ENCODE data around the gene PYHIN1.

DNA sequence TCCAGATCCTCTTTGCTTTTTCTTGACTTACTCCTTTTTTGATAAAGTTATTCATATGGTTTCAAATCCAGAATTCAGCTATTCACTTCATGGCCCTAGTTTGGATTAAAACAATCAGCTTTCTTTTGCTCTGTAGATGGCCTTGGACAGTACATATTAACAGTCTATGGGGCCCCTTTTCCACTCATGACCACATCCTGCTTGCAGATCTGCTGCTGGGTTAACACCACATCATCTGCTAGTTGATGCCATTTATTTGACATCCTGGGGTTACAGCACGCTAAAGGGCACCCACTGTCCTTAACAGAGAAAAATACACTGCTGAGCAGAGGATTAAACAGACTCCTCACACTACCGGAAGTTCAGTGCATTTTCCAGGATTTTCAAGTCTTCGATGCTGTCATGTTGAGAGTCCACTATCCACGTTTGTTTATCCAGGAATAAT lies 77.4 kb downstream of the PYHIN1 start:
- no peak for TF ChIP-seq POLR2AphosphoS5 (IDR thresholded peaks at IDR 0.05; ENCODE audit: low read depth, low read length)
- TF ChIP-seq SIN3A (IDR thresholded peaks at IDR 0.05; ENCODE audit: low read depth): no peak
- TF ChIP-seq, protein P1, sequence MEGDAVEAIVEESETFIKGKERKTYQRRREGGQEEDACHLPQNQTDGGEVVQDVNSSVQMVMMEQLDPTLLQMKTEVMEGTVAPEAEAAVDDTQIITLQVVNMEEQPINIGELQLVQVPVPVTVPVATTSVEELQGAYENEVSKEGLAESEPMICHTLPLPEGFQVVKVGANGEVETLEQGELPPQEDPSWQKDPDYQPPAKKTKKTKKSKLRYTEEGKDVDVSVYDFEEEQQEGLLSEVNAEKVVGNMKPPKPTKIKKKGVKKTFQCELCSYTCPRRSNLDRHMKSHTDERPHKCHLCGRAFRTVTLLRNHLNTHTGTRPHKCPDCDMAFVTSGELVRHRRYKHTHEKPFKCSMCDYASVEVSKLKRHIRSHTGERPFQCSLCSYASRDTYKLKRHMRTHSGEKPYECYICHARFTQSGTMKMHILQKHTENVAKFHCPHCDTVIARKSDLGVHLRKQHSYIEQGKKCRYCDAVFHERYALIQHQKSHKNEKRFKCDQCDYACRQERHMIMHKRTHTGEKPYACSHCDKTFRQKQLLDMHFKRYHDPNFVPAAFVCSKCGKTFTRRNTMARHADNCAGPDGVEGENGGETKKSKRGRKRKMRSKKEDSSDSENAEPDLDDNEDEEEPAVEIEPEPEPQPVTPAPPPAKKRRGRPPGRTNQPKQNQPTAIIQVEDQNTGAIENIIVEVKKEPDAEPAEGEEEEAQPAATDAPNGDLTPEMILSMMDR (IDR thresholded peaks at IDR 0.05 in 2 of 3, conservative IDR thresholded peaks at IDR 0.05 in 1 of 3; ENCODE audit: borderline replicate concordance in 1 of 3, insufficient read depth in 1 of 3, low read depth in 2 of 3, low read length in 2 of 3): no peak
- no peak for TF ChIP-seq SP1 (IDR thresholded peaks at IDR 0.05; ENCODE audit: low read depth)
- TF ChIP-seq, protein P2, sequence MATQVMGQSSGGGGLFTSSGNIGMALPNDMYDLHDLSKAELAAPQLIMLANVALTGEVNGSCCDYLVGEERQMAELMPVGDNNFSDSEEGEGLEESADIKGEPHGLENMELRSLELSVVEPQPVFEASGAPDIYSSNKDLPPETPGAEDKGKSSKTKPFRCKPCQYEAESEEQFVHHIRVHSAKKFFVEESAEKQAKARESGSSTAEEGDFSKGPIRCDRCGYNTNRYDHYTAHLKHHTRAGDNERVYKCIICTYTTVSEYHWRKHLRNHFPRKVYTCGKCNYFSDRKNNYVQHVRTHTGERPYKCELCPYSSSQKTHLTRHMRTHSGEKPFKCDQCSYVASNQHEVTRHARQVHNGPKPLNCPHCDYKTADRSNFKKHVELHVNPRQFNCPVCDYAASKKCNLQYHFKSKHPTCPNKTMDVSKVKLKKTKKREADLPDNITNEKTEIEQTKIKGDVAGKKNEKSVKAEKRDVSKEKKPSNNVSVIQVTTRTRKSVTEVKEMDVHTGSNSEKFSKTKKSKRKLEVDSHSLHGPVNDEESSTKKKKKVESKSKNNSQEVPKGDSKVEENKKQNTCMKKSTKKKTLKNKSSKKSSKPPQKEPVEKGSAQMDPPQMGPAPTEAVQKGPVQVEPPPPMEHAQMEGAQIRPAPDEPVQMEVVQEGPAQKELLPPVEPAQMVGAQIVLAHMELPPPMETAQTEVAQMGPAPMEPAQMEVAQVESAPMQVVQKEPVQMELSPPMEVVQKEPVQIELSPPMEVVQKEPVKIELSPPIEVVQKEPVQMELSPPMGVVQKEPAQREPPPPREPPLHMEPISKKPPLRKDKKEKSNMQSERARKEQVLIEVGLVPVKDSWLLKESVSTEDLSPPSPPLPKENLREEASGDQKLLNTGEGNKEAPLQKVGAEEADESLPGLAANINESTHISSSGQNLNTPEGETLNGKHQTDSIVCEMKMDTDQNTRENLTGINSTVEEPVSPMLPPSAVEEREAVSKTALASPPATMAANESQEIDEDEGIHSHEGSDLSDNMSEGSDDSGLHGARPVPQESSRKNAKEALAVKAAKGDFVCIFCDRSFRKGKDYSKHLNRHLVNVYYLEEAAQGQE (IDR thresholded peaks at IDR 0.05; ENCODE audit: low read depth): no peak
- no peak for TF ChIP-seq EZH2phosphoT487 (IDR thresholded peaks at IDR 0.05; ENCODE audit: borderline replicate concordance)
- TF ChIP-seq EZH2 (IDR thresholded peaks at IDR 0.05): no peak
- no peak for TF ChIP-seq YY1 (IDR thresholded peaks at IDR 0.05; ENCODE audit: extremely low read depth, insufficient replicate concordance, low read depth, low read length)
